Loucy (cell line): Measurements from ENCODE around the gene NEK9.

Source experiments
- EZH2phosphoT487 ChIP-seq: fragments of 200-600 bp; IDR thresholded peaks from 2 replicates; pipeline ENCODE4 v1.6.1; 2018; ENCODE audit warnings: antibody characterized with exemption, mild to moderate bottlenecking, moderate library complexity, borderline replicate concordance
- TF ChIP-seq, protein P1 (sequence below): fragments of 200-600 bp; sonication (generic); conservative IDR thresholded peaks from 2 replicates; pipeline ENCODE4 v1.5.1; 2014; ENCODE audit warnings: mild to moderate bottlenecking, antibody characterized with exemption, low read length

DNA sequence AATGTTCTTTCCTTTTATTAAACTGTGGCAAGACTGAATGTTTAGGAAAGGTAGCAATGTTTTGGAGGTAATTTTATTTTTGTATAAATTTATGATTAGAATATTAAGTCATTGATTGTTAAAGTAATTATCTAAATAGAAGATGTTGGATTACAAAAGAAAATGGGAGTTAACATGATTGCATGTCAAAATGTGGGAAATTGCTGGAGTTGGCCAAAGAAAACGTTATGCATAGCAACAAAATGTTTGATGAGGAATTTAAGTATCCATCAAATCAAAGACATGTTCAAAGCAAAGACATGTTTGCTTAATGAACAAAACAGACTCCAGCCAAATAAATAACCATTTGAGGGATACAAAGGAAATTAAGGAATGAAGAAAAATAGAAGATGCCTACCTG lies 72.4 kb downstream of the NEK9 start:
- TF ChIP-seq, protein P1, sequence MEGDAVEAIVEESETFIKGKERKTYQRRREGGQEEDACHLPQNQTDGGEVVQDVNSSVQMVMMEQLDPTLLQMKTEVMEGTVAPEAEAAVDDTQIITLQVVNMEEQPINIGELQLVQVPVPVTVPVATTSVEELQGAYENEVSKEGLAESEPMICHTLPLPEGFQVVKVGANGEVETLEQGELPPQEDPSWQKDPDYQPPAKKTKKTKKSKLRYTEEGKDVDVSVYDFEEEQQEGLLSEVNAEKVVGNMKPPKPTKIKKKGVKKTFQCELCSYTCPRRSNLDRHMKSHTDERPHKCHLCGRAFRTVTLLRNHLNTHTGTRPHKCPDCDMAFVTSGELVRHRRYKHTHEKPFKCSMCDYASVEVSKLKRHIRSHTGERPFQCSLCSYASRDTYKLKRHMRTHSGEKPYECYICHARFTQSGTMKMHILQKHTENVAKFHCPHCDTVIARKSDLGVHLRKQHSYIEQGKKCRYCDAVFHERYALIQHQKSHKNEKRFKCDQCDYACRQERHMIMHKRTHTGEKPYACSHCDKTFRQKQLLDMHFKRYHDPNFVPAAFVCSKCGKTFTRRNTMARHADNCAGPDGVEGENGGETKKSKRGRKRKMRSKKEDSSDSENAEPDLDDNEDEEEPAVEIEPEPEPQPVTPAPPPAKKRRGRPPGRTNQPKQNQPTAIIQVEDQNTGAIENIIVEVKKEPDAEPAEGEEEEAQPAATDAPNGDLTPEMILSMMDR: no peak
- TF ChIP-seq EZH2phosphoT487: no peak
